Measurements from ENCODE around the gene SEC16A. TPM values are rescaled to one million over a fixed set of nuclear protein-coding genes. Genes with fewer than 3 reads are reported as not detected.

Gene SEC16A
- total and polyA plus RNA-seq, 2 donors (not counting 3 experiments of a cell fraction or from before 2014, with no cell fraction given): 34.5 to 80.6 TPM

GRCh38 chr9:136510561-136510960 is 27.7 kb upstream of the SEC16A start:
- DNase-seq (ENCODE audit: low read depth, low spot score) (no peak), FAIRE-seq (no peak)
- Histone ChIP-seq H3K9ac (replicated peaks; ENCODE audit: extremely low read depth, insufficient read depth, low read length) (peak overlapping the region; percentile 83), H3K4me3 (replicated peaks in 1 of 3; ENCODE audit: insufficient read depth in 1 of 3, low read depth in 1 of 3, low read length in 3 of 3) (no peak overlapping the region), H3K4me2 (ENCODE audit: insufficient read depth, low read length) (no peak overlapping the region), H4K20me1 (replicated peaks; ENCODE audit: control insufficient read depth, extremely low read depth, insufficient read depth, low read length) (no peaks in the 10 kb centered on the region), H2AFZ (ENCODE audit: low read depth, low read length) (no peak overlapping the region), H3K36me3 (ENCODE audit: control insufficient read depth in 2 of 2, extremely low read depth in 1 of 2, insufficient read depth in 2 of 2, low read length in 2 of 2) (peaks cover 25 to 81% of the 10 kb centered on the region in 2 experiments), H3K27me3 (ENCODE audit: control insufficient read depth in 2 of 2, insufficient read depth in 2 of 2, low read length in 2 of 2) (no peaks in the 10 kb centered on the region), H3K9me1 (replicated peaks; ENCODE audit: control insufficient read depth, extremely low read depth, insufficient read depth, low read length) (no peaks in the 10 kb centered on the region), H3K79me2 (ENCODE audit: control insufficient read depth, insufficient read depth, low read length) (peaks cover 18% of the 10 kb centered on the region), H3K9me3 (replicated peaks; ENCODE audit: control insufficient read depth, insufficient read depth, low read length) (no peaks in the 10 kb centered on the region), H3K27ac (ENCODE audit: insufficient read depth, low read depth, low read length) (peak overlapping the region; percentile 99), H3K4me1 (ENCODE audit: control insufficient read depth, extremely low read depth, insufficient read depth, low read length) (peaks cover 19% of the 10 kb centered on the region)
- ChIA-PET CTCF (no interaction called here), POLR2A (no interaction called here)
- no peak for TF ChIP-seq MYC (IDR thresholded peaks at IDR 0.05; ENCODE audit: low read depth, low read length)
- no peak for TF ChIP-seq CTCF (IDR thresholded peaks at IDR 0.05; ENCODE audit: extremely low read depth in 1 of 2, insufficient read depth in 1 of 2, low read depth in 1 of 2, low read length in 2 of 2)
- TF ChIP-seq JUN (IDR thresholded peaks at IDR 0.05; ENCODE audit: borderline replicate concordance, insufficient read depth, insufficient read length, low read depth): no peak
- intact Hi-C loops (cut with micrococcal nuclease): no loop called here
- dilution Hi-C loops (cut with MboI; ENCODE audit: extremely low pct_ligation_motif_present, low sequenced_read_pairs): no loop called here
- no TSS peak for BruUV-seq (replicated peaks)

- CTCF ChIA-PET: no interaction called here
- peaks cover 33 to 81% of the 10 kb centered on the region in 2 experiments for H3K36me3 ChIP-seq (ENCODE audit: control insufficient read depth in 2 of 2, extremely low read depth in 1 of 2, insufficient read depth in 2 of 2, low read length in 2 of 2)
- H3K9ac ChIP-seq (replicated peaks; ENCODE audit: extremely low read depth, insufficient read depth, low read length): no peak overlapping the region
Measured at GRCh38 chr9:136509549-136509948, 26.7 kb upstream of the SEC16A start.

More at GRCh38 chr9:136509549-136509948, 26.7 kb upstream of the SEC16A start:
- H2AFZ ChIP-seq (ENCODE audit: low read depth, low read length): no peak overlapping the region
- no peaks in the 10 kb centered on the region for H4K20me1 ChIP-seq (replicated peaks; ENCODE audit: control insufficient read depth, extremely low read depth, insufficient read depth, low read length)
- dilution Hi-C loops (cut with MboI; ENCODE audit: extremely low pct_ligation_motif_present, low sequenced_read_pairs): no loop called here
- BruUV-seq (replicated peaks): no TSS peak
- DNase-seq (ENCODE audit: low read depth, low spot score) (no peak), FAIRE-seq (no peak)
- H3K79me2 ChIP-seq (ENCODE audit: control insufficient read depth, insufficient read depth, low read length): peaks cover 18% of the 10 kb centered on the region
- no peaks in the 10 kb centered on the region for H3K27me3 ChIP-seq (ENCODE audit: control insufficient read depth in 2 of 2, insufficient read depth in 2 of 2, low read length in 2 of 2)
- TF ChIP-seq CTCF (IDR thresholded peaks at IDR 0.05; ENCODE audit: extremely low read depth in 1 of 2, insufficient read depth in 1 of 2, low read depth in 1 of 2, low read length in 2 of 2) (no peak), GATA2 (IDR thresholded peaks at IDR 0.05; ENCODE audit: insufficient read depth, insufficient read length, low read depth, low read length) (no peak), POLR2A (IDR thresholded peaks at IDR 0.05; ENCODE audit: low read depth, low read length) (no peak), POLR2AphosphoS5 (IDR thresholded peaks at IDR 0.05; ENCODE audit: insufficient read depth, low read depth, low read length) (no peak), MAX (IDR thresholded peaks at IDR 0.05; ENCODE audit: insufficient read depth, insufficient read length) (no peak), MYC (IDR thresholded peaks at IDR 0.05; ENCODE audit: low read depth, low read length) (no peak), JUN (IDR thresholded peaks at IDR 0.05; ENCODE audit: borderline replicate concordance, insufficient read depth, insufficient read length, low read depth) (no peak), EZH2 (IDR thresholded peaks at IDR 0.05; ENCODE audit: borderline replicate concordance, low read depth, low read length, severe bottlenecking) (no peak), FOS (IDR thresholded peaks at IDR 0.05; ENCODE audit: borderline replicate concordance, insufficient read depth, low read length) (no peak)
- no peaks in the 10 kb centered on the region for H3K9me1 ChIP-seq (replicated peaks; ENCODE audit: control insufficient read depth, extremely low read depth, insufficient read depth, low read length)
- H3K27ac ChIP-seq (ENCODE audit: insufficient read depth, low read depth, low read length): peak overlapping the region; percentile 10
- no peaks in the 10 kb centered on the region for H3K9me3 ChIP-seq (replicated peaks; ENCODE audit: control insufficient read depth, insufficient read depth, low read length)
- no peak overlapping the region for H3K4me2 ChIP-seq (ENCODE audit: insufficient read depth, low read length)
- POLR2A ChIA-PET: no interaction called here
- intact Hi-C loops (cut with micrococcal nuclease): no loop called here
- no peak overlapping the region for H3K4me3 ChIP-seq (replicated peaks in 1 of 3; ENCODE audit: insufficient read depth in 1 of 3, low read depth in 1 of 3, low read length in 3 of 3)
- H3K4me1 ChIP-seq (ENCODE audit: control insufficient read depth, extremely low read depth, insufficient read depth, low read length): peaks cover 19% of the 10 kb centered on the region

All from endothelial cell of umbilical vein (primary cell).